ENCODE data around the gene GPR135.

The GPR135 gene, protein sequence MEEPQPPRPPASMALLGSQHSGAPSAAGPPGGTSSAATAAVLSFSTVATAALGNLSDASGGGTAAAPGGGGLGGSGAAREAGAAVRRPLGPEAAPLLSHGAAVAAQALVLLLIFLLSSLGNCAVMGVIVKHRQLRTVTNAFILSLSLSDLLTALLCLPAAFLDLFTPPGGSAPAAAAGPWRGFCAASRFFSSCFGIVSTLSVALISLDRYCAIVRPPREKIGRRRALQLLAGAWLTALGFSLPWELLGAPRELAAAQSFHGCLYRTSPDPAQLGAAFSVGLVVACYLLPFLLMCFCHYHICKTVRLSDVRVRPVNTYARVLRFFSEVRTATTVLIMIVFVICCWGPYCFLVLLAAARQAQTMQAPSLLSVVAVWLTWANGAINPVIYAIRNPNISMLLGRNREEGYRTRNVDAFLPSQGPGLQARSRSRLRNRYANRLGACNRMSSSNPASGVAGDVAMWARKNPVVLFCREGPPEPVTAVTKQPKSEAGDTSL

GRCh38 chr14:59465316-59466135 lies at the start of gene GPR135:
Gene GPR135 (minus strand): TSS chr14:59465380. CDS start chr14:59465226, 154 bp downstream.
- DNase-seq (ENCODE audit: low read depth in 3 of 3): peak in 1 of 3 experiments; percentile 33

GRCh38 chr14:59511916-59512575 lies 46.9 kb upstream of the GPR135 start:
- no peak for DNase-seq (ENCODE audit: low read depth in 3 of 3)

GRCh38 chr14:59510966-59511365 lies 45.8 kb upstream of the GPR135 start:
- no peak for DNase-seq (ENCODE audit: low read depth in 3 of 3)

DNA sequence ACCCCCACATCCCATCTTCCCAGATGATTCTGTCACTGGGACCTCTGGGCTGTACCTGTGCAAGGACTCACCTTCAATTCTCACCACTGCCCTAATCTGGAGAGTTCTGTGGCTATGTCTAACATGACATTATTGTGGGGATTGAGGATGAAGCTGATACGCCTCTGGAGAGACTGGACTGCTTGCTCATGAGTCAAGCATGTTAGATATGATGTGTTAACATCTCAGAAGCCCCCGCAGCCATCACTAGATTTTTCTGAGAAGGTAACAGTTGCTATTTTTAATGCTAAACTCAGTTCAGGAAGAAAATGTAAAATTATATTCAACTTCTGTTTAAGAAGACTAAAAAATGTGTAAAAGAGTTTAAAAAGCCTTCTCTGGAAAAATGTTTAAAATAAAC lies 44.8 kb upstream of the GPR135 start:
- no peak for DNase-seq (ENCODE audit: low read depth in 3 of 3)

GRCh38 chr14:59509101-59509500 lies 43.9 kb upstream of the GPR135 start:
- DNase-seq (ENCODE audit: low read depth in 3 of 3): no peak

GRCh38 chr14:59507752-59508103 lies 42.5 kb upstream of the GPR135 start:
- no peak for DNase-seq (ENCODE audit: low read depth in 3 of 3)

DNA sequence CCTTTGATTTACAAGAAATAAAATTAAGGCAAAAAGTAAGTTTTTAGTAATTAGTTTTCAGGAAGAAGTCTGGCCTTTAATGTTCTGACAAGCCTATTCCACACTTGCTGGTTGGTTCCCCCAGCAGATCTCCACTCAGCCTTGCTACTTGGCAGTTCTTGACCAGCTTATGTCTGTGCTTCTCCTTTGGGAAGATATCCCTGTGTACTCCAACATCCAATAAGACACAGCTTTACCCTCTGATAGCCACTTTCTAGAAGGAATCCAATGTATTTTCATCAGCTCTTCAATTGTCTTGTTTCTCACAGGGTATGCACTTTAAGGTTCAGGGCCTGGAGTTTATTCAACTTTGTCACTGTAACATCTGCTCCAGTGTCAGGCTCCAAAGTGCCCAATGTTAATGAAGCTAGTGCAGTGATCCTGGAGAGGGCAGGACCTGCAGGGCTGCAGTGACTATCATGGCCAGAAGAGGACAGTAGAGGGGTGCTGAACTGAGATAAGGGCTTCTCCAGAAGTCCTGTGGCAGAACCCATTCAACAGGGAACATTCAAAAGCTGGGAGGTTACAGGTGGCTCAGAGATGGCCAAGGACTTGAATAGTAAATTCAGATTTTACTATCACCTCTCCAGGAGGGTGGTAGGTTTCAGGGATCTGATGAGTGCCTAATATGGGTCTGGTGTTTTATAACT lies 42.0 kb upstream of the GPR135 start:
- DNase-seq (ENCODE audit: low read depth in 3 of 3): peak in 2 of 3 experiments; percentile 4 to 46

- no peak for DNase-seq (ENCODE audit: low read depth in 3 of 3)
Observed at GRCh38 chr14:59503256-59503655, 38.1 kb upstream of the GPR135 start.

- DNase-seq (ENCODE audit: low read depth in 3 of 3): no peak
Observed at GRCh38 chr14:59500732-59501131, 35.6 kb upstream of the GPR135 start.

GRCh38 chr14:59492384-59492783 lies 27.2 kb upstream of the GPR135 start:
- DNase-seq (ENCODE audit: low read depth in 3 of 3): no peak

DNA sequence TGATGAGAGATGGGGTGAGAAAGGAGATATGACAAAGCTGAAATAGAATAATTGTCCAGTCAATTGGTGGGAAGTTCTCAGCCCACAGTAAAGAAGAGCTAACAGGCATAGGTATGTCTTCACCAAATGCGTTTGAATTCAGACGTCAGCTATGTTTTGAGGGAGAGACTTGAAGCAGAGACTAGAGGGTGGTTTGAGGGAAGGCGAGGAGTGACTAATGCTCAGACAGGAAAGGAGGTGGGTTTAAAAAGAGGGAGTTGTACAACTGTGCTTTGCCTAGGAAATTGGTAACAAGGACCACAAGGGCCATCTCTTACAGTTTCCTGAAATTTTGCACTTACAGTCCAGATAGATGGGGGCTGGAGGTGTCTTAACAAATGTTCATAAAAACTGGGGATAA lies 25.6 kb upstream of the GPR135 start:
- no peak for DNase-seq (ENCODE audit: low read depth in 3 of 3)

DNA sequence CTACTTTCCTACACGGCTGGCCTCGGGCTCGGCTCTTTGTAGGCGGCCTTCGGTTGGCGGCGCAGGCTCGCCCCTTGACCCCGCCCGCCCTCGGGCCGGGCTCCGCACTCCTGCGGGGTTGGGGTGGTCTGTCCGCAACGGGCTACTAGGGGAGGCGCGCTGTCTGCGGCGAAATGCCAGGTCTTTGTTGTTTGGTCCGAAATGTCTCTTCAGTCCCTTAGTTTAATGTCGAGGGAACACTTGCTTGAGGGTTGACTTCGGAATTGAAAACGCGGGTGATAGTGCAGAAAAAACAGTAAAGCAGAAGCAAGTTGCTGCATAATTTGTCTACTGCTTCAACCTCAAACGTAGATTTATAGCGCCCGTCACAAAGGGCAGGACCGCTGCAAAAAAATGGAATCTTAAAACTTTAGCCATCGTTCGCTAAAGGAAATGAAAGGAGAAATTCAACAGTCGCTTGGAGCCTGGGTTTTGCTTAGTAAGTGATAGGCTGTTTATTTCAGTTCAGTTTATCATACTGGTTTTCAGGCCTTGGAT lies 19.5 kb upstream of the GPR135 start:
- no peak for DNase-seq (ENCODE audit: low read depth in 3 of 3)

DNA sequence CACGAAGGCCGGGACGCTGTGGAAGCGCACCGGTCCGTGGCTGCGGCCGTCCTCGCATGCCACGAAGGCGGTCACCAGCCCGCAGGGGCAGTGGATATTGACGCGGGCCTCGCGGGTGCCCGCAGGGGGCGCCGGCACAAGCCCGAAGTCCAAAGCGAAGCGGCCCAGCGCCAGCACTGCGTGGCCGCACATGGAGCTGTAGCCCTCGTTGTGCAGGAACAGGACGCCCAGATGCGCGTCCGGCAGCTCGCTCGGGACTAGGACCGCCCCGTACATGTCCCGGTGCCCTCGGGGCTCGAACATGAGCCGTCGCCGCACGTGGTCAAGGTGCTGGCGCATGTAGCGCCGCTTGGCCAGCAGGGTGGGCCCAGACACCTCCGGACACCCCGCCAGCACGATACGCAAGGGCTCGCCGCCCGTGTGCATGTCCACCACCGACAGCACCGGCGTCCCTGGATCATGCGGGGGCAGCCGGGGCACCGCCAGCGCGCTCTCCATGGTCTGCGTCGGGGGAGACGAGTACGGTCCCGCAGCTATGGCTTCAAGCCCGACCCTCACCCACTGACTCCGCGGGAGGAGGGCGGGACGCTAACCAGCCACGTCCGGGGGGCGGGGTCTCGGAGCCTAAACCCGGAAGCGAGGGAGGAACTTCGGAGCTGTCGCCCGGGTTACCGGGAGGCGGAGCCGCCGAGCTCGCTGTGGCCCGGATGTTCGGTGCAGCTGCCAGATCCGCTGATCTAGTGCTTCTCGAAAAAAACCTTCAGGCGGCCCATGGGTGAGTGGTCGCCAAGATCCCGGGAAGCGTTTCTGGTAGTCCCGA lies 18.8 kb upstream of the GPR135 start, which contains the start of the genes JKAMP and L3HYPDH:
JKAMP (plus strand) TSS at position 699 of the 820 bp plus-strand sequence; CDS start at position 772, 73 bp downstream.
L3HYPDH (minus strand) TSS at position 590 of the 820 bp plus-strand sequence; CDS start at position 498, 92 bp downstream.
- peak; percentile 96 to 98 (median 98) for DNase-seq (ENCODE audit: low read depth in 3 of 3)

DNA sequence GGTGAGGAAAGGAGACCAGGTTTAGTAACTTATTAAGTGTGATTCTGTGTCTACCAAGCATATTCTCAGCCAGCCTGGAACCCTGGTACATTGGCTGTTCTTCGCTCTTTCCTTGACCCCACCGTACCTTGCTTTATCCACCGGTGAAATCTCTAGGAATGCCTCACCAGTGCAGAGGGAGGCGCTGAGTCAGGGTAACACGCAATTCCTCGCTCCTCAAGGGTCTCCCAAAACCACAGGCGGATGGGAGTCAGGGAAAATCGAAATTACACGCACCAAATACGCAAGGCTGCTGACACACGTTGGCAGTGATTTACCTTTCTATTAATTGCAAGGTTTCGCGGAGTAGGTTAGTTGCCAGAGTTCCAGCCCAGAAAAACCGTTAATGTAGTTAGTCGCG lies 18.2 kb upstream of the GPR135 start:
- no peak for DNase-seq (ENCODE audit: low read depth in 3 of 3)

GRCh38 chr14:59482541-59483331 lies 17.6 kb upstream of the GPR135 start:
- no peak for DNase-seq (ENCODE audit: low read depth in 3 of 3)

DNA sequence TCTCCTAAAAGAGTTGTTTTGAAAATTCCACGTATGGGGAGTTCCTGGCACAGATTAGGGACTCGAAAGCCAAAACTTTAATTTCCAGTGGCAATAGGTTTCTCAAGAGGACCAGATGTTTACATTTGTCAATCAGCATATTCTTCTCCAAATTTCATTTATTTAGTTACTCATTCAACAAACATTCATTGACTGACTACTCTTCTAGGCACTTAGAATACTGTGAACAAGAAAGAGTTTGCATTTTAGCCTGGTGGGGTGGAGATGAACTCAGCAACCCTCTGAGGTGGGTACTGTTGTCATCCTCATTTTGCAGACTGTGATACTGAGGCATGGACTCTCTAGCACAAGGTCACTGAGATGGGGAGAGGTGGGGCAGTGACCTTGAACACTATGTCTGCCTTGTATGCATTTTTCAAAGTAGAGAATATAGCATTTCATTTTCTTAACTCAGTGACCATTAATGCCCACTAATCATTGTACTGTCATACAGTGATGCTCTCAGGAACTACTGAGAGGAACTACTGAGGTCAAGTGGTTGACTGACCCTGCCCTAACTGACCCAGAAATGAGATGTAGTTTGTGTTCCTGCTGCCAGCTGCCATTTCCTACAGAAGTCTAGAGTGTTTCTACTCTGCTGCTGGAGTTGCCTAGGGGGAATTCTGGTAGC lies 16.8 kb upstream of the GPR135 start:
- DNase-seq (ENCODE audit: low read depth in 3 of 3): no peak

DNA sequence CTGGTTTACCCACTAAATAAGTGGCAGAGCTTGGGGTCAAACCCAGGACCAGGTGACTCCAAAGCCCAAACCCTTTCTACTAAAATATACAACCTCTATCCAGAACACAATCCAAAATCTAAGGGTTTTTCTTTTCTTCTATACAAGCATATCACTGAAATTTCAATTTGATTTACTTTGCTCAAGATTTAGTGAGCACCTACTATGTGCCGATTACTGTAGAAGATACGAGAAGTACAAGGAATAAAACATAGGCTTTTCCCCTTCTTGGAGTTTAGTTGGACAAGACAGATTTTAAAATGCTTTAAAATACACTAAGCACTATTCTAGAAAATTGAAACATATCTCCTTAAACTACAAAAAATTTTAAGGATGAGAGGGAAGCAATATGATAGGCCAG lies 16.2 kb upstream of the GPR135 start:
- DNase-seq (ENCODE audit: low read depth in 3 of 3): no peak

- no peak for DNase-seq (ENCODE audit: low read depth in 3 of 3)
Observed at GRCh38 chr14:59480166-59480565, 15.0 kb upstream of the GPR135 start.

- no peak for DNase-seq (ENCODE audit: low read depth in 3 of 3)
Observed at GRCh38 chr14:59478540-59478939, 13.4 kb upstream of the GPR135 start.

Measured in stimulated activated CD4-positive, alpha-beta T cell treated with anti-CD3 and anti-CD28 coated beads, TNF-alpha, amount 100 ng/mL, for 24 hours (primary cell).